HepG2 (cell line): ENCODE results near the gene RPTN. TPM values are rescaled to one million over a fixed set of nuclear protein-coding genes. Genes with fewer than 3 reads are reported as not detected.

Experiments
- ATAC-seq: fragments of 200-7000 bp; cut with Tn5 transposase; 3 replicates; pipeline ENCODE4 v1.9.1; 2020; ENCODE audit warnings: mild to moderate bottlenecking, moderate library complexity
- BruUV-seq: library from RNA; stranded (reverse); fragments of 400-500 nt; replicated peaks from 2 replicates; lab custom pipeline; 2021; lab: Mats Ljungman, UMichigan
- CTCF ChIA-PET: fragments of 300-600 bp; formaldehyde crosslinking; extraction: SDS; loops from one replicate; lab custom pipeline; 2021; ENCODE audit warnings: low total read pairs, inconsistent platforms, low intra/inter-chr PET ratio; lab: Yijun Ruan, JAX
- POLR2A ChIA-PET: fragments of 350-600 bp; sonication (Branson Sonifier 250); formaldehyde crosslinking; loops from one replicate; lab custom pipeline; 2020; ENCODE audit warnings: antibody characterized with exemption, inconsistent platforms; lab: Yijun Ruan, JAX
- DNase-seq: peaks from one replicate; pipeline ENCODE4 v3.0.0-alpha.2; 2015; ENCODE audit warnings: low spot score
- FAIRE-seq: peaks from 3 replicates; lab custom pipeline; 2011; peaks lifted over from hg19 to GRCh38; lab: Jason Lieb, UNC
- H2AFZ ChIP-seq: one replicate; pipeline ENCODE4 v1.6.1; 2011; ENCODE audit warnings: low read length, inconsistent platforms
- H3K27ac ChIP-seq: fragments of 300-600 bp; 3 replicates; pipeline ENCODE4 v1.8.0; 2011; ENCODE audit warnings: mixed run types, mild to moderate bottlenecking, mixed read lengths, low read length, inconsistent platforms; ENCODE audit not compliant: insufficient read depth; ENCODE audit errors: extremely low read length
- H3K27me3 ChIP-seq, 2 experiments: fragments of 200-600 bp in 1 of 2; 2 replicates in 1 of 2; 3 replicates in 1 of 2; pipeline versions ENCODE4 v1.6.0 to v1.8.0; 2011; ENCODE audit warnings: low read length in 2 of 2, mild to moderate bottlenecking in 2 of 2, moderate library complexity in 2 of 2, inconsistent platforms in 1 of 2; ENCODE audit not compliant: insufficient read depth in 2 of 2, control insufficient read depth in 1 of 2
- H3K36me3 ChIP-seq, 2 experiments: fragments of 200-600 bp in 1 of 2; replicated peaks in 1 of 2; 2 replicates in 1 of 2; 3 replicates in 1 of 2; pipeline versions ENCODE4 v1.5.1 to v1.8.0; 2011; ENCODE audit warnings: low read length in 2 of 2, inconsistent platforms in 1 of 2; ENCODE audit not compliant: insufficient read depth in 2 of 2, control insufficient read depth in 1 of 2
- H3K4me1 ChIP-seq: 2 replicates; pipeline ENCODE4 v1.5.1; 2012; ENCODE audit warnings: low read length, inconsistent platforms; ENCODE audit not compliant: insufficient read depth
- H3K4me2 ChIP-seq: 2 replicates; pipeline ENCODE4 v1.6.0; 2011; ENCODE audit warnings: low read depth, low read length, inconsistent platforms
- H3K4me3 ChIP-seq, 3 experiments: fragments of 200-600 bp in 1 of 3; sonication (generic), shearing (Covaris generic) in 1 of 3; replicated peaks in 1 of 3; 2 replicates each; pipeline ENCODE4 v1.5.1; 2011 to 2016; ENCODE audit warnings: low read length in 3 of 3, inconsistent platforms in 2 of 3, low read depth in 2 of 3, mild to moderate bottlenecking in 2 of 3, control low read depth in 1 of 3, mixed read lengths in 1 of 3; ENCODE audit not compliant: insufficient read depth in 1 of 3
- H3K79me2 ChIP-seq: one replicate; pipeline ENCODE4 v1.6.1; 2011; ENCODE audit warnings: low read length, inconsistent platforms; ENCODE audit not compliant: insufficient read depth
- H3K9ac ChIP-seq: 2 replicates; pipeline ENCODE4 v1.6.0; 2011; ENCODE audit warnings: mild to moderate bottlenecking, low read depth, low read length, inconsistent platforms; ENCODE audit not compliant: insufficient read depth
- H3K9me3 ChIP-seq: 2 replicates; pipeline ENCODE4 v1.5.1; 2012; ENCODE audit warnings: mild to moderate bottlenecking, low read length
- H4K20me1 ChIP-seq: 2 replicates; pipeline ENCODE4 v1.6.0; 2011; ENCODE audit warnings: inconsistent platforms, mild to moderate bottlenecking, low read length, moderate library complexity; ENCODE audit not compliant: insufficient read depth
- FUBP1 ChIP-seq: sonication (generic); formaldehyde crosslinking; IDR thresholded peaks from 2 replicates; pipeline ENCODE4 v1.5.1; 2020; ENCODE audit warnings: missing genetic modification reagents, mild to moderate bottlenecking, borderline replicate concordance
- RAD21 ChIP-seq: fragments of 450-650 bp; formaldehyde crosslinking; IDR thresholded peaks from 2 replicates; pipeline ENCODE4 v1.5.0; 2020; ENCODE audit warnings: mild to moderate bottlenecking
- TIGD3 ChIP-seq: sonication (generic); formaldehyde crosslinking; IDR thresholded peaks from 2 replicates; pipeline ENCODE4 v1.5.1; 2020; ENCODE audit warnings: mild to moderate bottlenecking, missing genetic modification reagents, borderline replicate concordance
- ZEB1 ChIP-seq: IDR thresholded peaks from 2 replicates; pipeline ENCODE4 v1.6.1; 2012; ENCODE audit warnings: mild to moderate bottlenecking, low read depth, inconsistent platforms; ENCODE audit not compliant: insufficient replicate concordance
- ZNF597 ChIP-seq: sonication (generic); formaldehyde crosslinking; IDR thresholded peaks from 2 replicates; pipeline ENCODE4 v1.5.0; 2020; ENCODE audit warnings: missing genetic modification reagents
- ZNF605 ChIP-seq: sonication (generic); formaldehyde crosslinking; IDR thresholded peaks from 2 replicates; pipeline ENCODE4 v1.8.0; 2022; ENCODE audit warnings: mild to moderate bottlenecking, missing genetic modification reagents
- WGBS: methylation state at CpG from one replicate; pipeline ENCODE4 v1.1.6; 2017; ENCODE audit warnings: low lambda C conversion rate; 5-methylcytosine and 5-hydroxymethylcytosine counted together
- in situ Hi-C: cut with HindIII; loops from 2 replicates; pipeline ENCODE4 v1.10.0; 2017; ENCODE audit warnings: low pct_unique_long_range_greater_than_20kb; ENCODE audit not compliant: extremely low pct_ligation_motif_present
- intact Hi-C: fragments of 100-400 bp; cut with micrococcal nuclease; formaldehyde crosslinking; loops from one replicate; pipeline ENCODE4 v1.10.0; 2022; ENCODE audit not compliant: unreplicated experiment
- polyA plus RNA-seq, 8 experiments: library from polyadenylated mRNA; depleted of rRNA in 3 of 8; stranded (reverse) in 7 of 8; unstranded in 1 of 8; fragments of >200 nt; fragmentation: Illumina TruSeq in 4 of 8; extraction: Trizol in 4 of 8; gene quantifications; 2 replicates each; pipeline versions ENCODE4 v1.2.1 to v1.2.3, GENCODE V29; 2011 to 2016; ENCODE audit warnings: low read depth in 4 of 8, missing spikeins in 1 of 8, mixed read lengths in 1 of 8; ENCODE audit not compliant: insufficient read depth in 1 of 8
- total RNA-seq, 5 experiments: library from RNA; depleted of rRNA; stranded (reverse); fragments of >200 nt; fragmentation: Illumina TruSeq; extraction: Trizol; gene quantifications; 2 replicates each; pipeline ENCODE4 v1.2.3, GENCODE V29; 2016; ENCODE audit warnings: low read depth in 1 of 5

RPTN gene
- total and polyA plus RNA-seq, 2 of the 13 experiments (the other 11 are each of a cell fraction or from before 2014, with no cell fraction given) = not detected

GRCh38 chr1:152148981-152149380, 10.0 kb downstream of the RPTN start:
- Histone ChIP-seq H3K4me2 (no peak overlapping the region), H3K4me1 (no peaks in the 10 kb centered on the region), H3K79me2 (no peaks in the 10 kb centered on the region), H3K9ac (no peak overlapping the region), H3K4me3 (no peak overlapping the region), H3K27ac (no peak overlapping the region), H3K36me3 (no peaks in the 10 kb centered on the region), H3K27me3 (no peaks in the 10 kb centered on the region), H4K20me1 (no peaks in the 10 kb centered on the region), H3K9me3 (peaks cover 26% of the 10 kb centered on the region; the same call in 1 of the 2 replicates), H2AFZ (no peak overlapping the region)
- ATAC-seq (no peak), DNase-seq (no peak), FAIRE-seq (no peak)
- in situ Hi-C loops = no loop called here
- intact Hi-C loops = no loop called here
- ChIA-PET CTCF (no interaction called here), POLR2A (no interaction called here)
- TF ChIP-seq FUBP1 (CRISPR knock-in tag) (no peak), ZNF597 (no peak), RAD21 (CRISPR knock-in tag) (no peak), ZNF605 (CRISPR knock-in tag) (no peak), TIGD3 (CRISPR knock-in tag) (no peak), ZEB1 (no peak)
- WGBS = 0% methylated on average over 1 of the region's 1 CpG
- BruUV-seq = no TSS peak
